H9 (cell line): Measurements from ENCODE around the gene YEATS2. TPM values are rescaled to one million over a fixed set of nuclear protein-coding genes. Genes with fewer than 3 reads are reported as not detected.

ENCODE experiments used
- DNase-seq: peaks from one replicate; pipeline ENCODE4 v3.0.0-alpha.2; 2017
- H2AFZ ChIP-seq: one replicate; pipeline ENCODE4 v1.6.1; 2013; ENCODE audit warnings: mild to moderate bottlenecking, low read length, control low read depth, moderate library complexity
- H2AK5ac ChIP-seq: 2 replicates; pipeline ENCODE4 v1.6.1; 2013; ENCODE audit warnings: low read length, control low read depth, mixed read lengths; ENCODE audit not compliant: insufficient read length
- H2BK120ac ChIP-seq: one replicate; pipeline ENCODE4 v1.6.1; 2013; ENCODE audit warnings: low read depth, mild to moderate bottlenecking, low read length, control low read depth, inconsistent platforms; ENCODE audit not compliant: poor library complexity, severe bottlenecking
- H2BK12ac ChIP-seq: 2 replicates; pipeline ENCODE4 v1.6.1; 2013; ENCODE audit warnings: low read length, control low read depth, mixed read lengths, low read depth; ENCODE audit not compliant: insufficient read length
- H2BK15ac ChIP-seq: 2 replicates; pipeline ENCODE4 v1.6.1; 2013; ENCODE audit warnings: low read depth, low read length, control low read depth
- H2BK20ac ChIP-seq: one replicate; pipeline ENCODE4 v1.6.1; 2013; ENCODE audit warnings: low read depth, mild to moderate bottlenecking, low read length, control low read depth, inconsistent platforms; ENCODE audit not compliant: poor library complexity, severe bottlenecking
- H2BK5ac ChIP-seq: 2 replicates; pipeline ENCODE4 v1.6.1; 2013; ENCODE audit warnings: low read length, control low read depth, mixed read lengths; ENCODE audit not compliant: insufficient read length
- H3K14ac ChIP-seq: 2 replicates; pipeline ENCODE4 v1.6.1; 2013; ENCODE audit warnings: low read length, control low read depth; ENCODE audit not compliant: insufficient read depth
- H3K18ac ChIP-seq: 2 replicates; pipeline ENCODE4 v1.6.1; 2013; ENCODE audit warnings: low read depth, mild to moderate bottlenecking, mixed read lengths, low read length, control low read depth; ENCODE audit not compliant: insufficient read length
- H3K23ac ChIP-seq: 2 replicates; pipeline ENCODE4 v1.6.1; 2013; ENCODE audit warnings: low read length, control low read depth, mixed read lengths, low read depth; ENCODE audit not compliant: insufficient read length
- H3K23me2 ChIP-seq: 2 replicates; pipeline ENCODE4 v1.6.1; 2013; ENCODE audit warnings: low read depth, mild to moderate bottlenecking, mixed read lengths, low read length, control low read depth; ENCODE audit not compliant: insufficient read length, poor library complexity, severe bottlenecking
- H3K27ac ChIP-seq: 2 replicates; pipeline ENCODE4 v1.5.1; 2013; ENCODE audit warnings: low read length, control low read depth, mixed read lengths, low read depth; ENCODE audit not compliant: insufficient read length
- H3K27me3 ChIP-seq: 2 replicates; pipeline ENCODE4 v1.6.1; 2013; ENCODE audit warnings: low read length, control low read depth, inconsistent platforms; ENCODE audit not compliant: insufficient read depth
- H3K4ac ChIP-seq: 2 replicates; pipeline ENCODE4 v1.6.1; 2013; ENCODE audit warnings: low read depth, mild to moderate bottlenecking, control low read depth, inconsistent platforms, low read length, moderate library complexity
- H3K4me1 ChIP-seq: 2 replicates; pipeline ENCODE4 v1.6.1; 2013; ENCODE audit warnings: low read length, control low read depth, inconsistent platforms; ENCODE audit not compliant: insufficient read depth
- H3K4me2 ChIP-seq: 2 replicates; pipeline ENCODE4 v1.6.1; 2013; ENCODE audit warnings: low read length, control low read depth, mixed read lengths; ENCODE audit not compliant: insufficient read length, insufficient read depth
- H3K56ac ChIP-seq: 2 replicates; pipeline ENCODE4 v1.6.1; 2013; ENCODE audit warnings: low read depth, mild to moderate bottlenecking, mixed read lengths, low read length, control low read depth; ENCODE audit not compliant: insufficient read length
- H3K79me1 ChIP-seq: 2 replicates; pipeline ENCODE4 v1.6.1; 2013; ENCODE audit warnings: low read depth, mild to moderate bottlenecking, moderate library complexity, low read length, control low read depth, inconsistent platforms; ENCODE audit not compliant: insufficient read depth, poor library complexity, severe bottlenecking
- H3K79me2 ChIP-seq: 2 replicates; pipeline ENCODE4 v1.6.1; 2013; ENCODE audit warnings: low read length, control low read depth, inconsistent platforms; ENCODE audit not compliant: insufficient read depth
- H3K9ac ChIP-seq: 2 replicates; pipeline ENCODE4 v1.6.1; 2013; ENCODE audit warnings: low read length, control low read depth, mixed read lengths; ENCODE audit not compliant: insufficient read length; ENCODE audit errors: extremely low read depth
- H3K9me3 ChIP-seq: one replicate; pipeline ENCODE4 v1.6.1; 2013; ENCODE audit warnings: low read depth, low read length, inconsistent platforms; ENCODE audit not compliant: control insufficient read depth
- H3T11ph ChIP-seq: one replicate; pipeline ENCODE4 v1.6.1; 2013; ENCODE audit warnings: mild to moderate bottlenecking, low read length, control low read depth, inconsistent platforms
- H4K20me1 ChIP-seq: one replicate; pipeline ENCODE4 v1.6.1; 2013; ENCODE audit not compliant: control insufficient read depth, insufficient read length, insufficient read depth
- H4K5ac ChIP-seq: 2 replicates; pipeline ENCODE4 v1.6.1; 2013; ENCODE audit warnings: low read depth, mild to moderate bottlenecking, mixed read lengths, low read length, control low read depth; ENCODE audit not compliant: insufficient read length
- H4K8ac ChIP-seq: replicated peaks from 2 replicates; pipeline ENCODE4 v1.6.1; 2013; ENCODE audit warnings: low read length, control low read depth, mixed read lengths, low read depth; ENCODE audit not compliant: insufficient read length
- H4K91ac ChIP-seq: 2 replicates; pipeline ENCODE4 v1.6.1; 2013; ENCODE audit warnings: low read depth, mild to moderate bottlenecking, moderate library complexity, mixed read lengths, low read length, control low read depth; ENCODE audit not compliant: insufficient read length
- H3K27ac Mint-ChIP-seq, 3 experiments: 2 replicates in 2 of 3; 3 replicates in 1 of 3; pipeline ENCODE4 v1.8.0; 2020 to 2021; ENCODE audit warnings: mixed read lengths in 3 of 3, mild to moderate bottlenecking in 1 of 3, moderate library complexity in 1 of 3
- H3K27me3 Mint-ChIP-seq: 2 replicates; pipeline ENCODE4 v1.8.0; 2021; ENCODE audit warnings: low read depth, mild to moderate bottlenecking, moderate library complexity, mixed read lengths
- H3K36me3 Mint-ChIP-seq, 3 experiments: 2 replicates in 2 of 3; 3 replicates in 1 of 3; pipeline ENCODE4 v1.8.0; 2020 to 2021; ENCODE audit warnings: low read depth in 3 of 3, mixed read lengths in 3 of 3; ENCODE audit not compliant: insufficient read depth in 1 of 3
- H3K4me1 Mint-ChIP-seq, 2 experiments: 2 replicates each; pipeline ENCODE4 v1.8.0; 2020; ENCODE audit warnings: mixed read lengths in 2 of 2
- H3K4me3 Mint-ChIP-seq, 2 experiments: 2 replicates in 1 of 2; 3 replicates in 1 of 2; pipeline ENCODE4 v1.8.0; 2020 to 2021; ENCODE audit warnings: mild to moderate bottlenecking in 2 of 2, mixed read lengths in 2 of 2, moderate library complexity in 1 of 2
- H3K9me3 Mint-ChIP-seq, 2 experiments: 2 replicates in 1 of 2; 3 replicates in 1 of 2; pipeline ENCODE4 v1.8.0; 2020; ENCODE audit warnings: mild to moderate bottlenecking in 2 of 2, mixed read lengths in 2 of 2, moderate library complexity in 1 of 2
- CTCF ChIP-seq: fragments of 200-600 bp; sonication (generic); conservative IDR thresholded peaks from 3 replicates; pipeline ENCODE4 v1.8.0; 2021; ENCODE audit warnings: antibody characterized with exemption, mild to moderate bottlenecking
- WGBS: extraction: QIAGEN DNeasy Blood & Tissue Kit; methylation state at CpG from one replicate; pipeline ENCODE4 v1.1.7; 2013; ENCODE audit warnings: missing lambda C conversion rate, low lambda C conversion rate, mixed read lengths; ENCODE audit not compliant: insufficient read length; ENCODE audit errors: extremely low coverage; 5-methylcytosine and 5-hydroxymethylcytosine counted together
- total RNA-seq: library from RNA; stranded (reverse); gene quantifications from 2 replicates; pipeline ENCODE4 v1.2.1, GENCODE V29; 2021

YEATS2 gene
- total RNA-seq, 1 experiment from 2014 or later, result 40.3 TPM

- no peak overlapping the region for H3K4me2 ChIP-seq
- no peak overlapping the region for H3K4ac ChIP-seq
- H2AFZ ChIP-seq, result no peak overlapping the region
- H4K20me1 ChIP-seq, result no peaks in the 10 kb centered on the region
- H3K27ac ChIP-seq, result no peak overlapping the region
- H2BK15ac ChIP-seq, result no peak overlapping the region
- no peak overlapping the region for H2BK20ac ChIP-seq
- H3K23me2 ChIP-seq, result no peaks in the 10 kb centered on the region
- no peaks in the 10 kb centered on the region for H3K79me2 ChIP-seq
- no peak overlapping the region for H4K5ac ChIP-seq
- H2BK120ac ChIP-seq, result no peak overlapping the region
- H4K91ac ChIP-seq, result no peak overlapping the region
- DNase-seq, result no peak
- H3K23ac ChIP-seq, result no peak overlapping the region
- H3K14ac ChIP-seq, result no peak overlapping the region
- H3K56ac ChIP-seq, result no peak overlapping the region
- H3K9me3 ChIP-seq, result no peaks in the 10 kb centered on the region
- no peak overlapping the region for H2BK12ac ChIP-seq
- no peak overlapping the region for H4K8ac ChIP-seq
- H3K27me3 Mint-ChIP-seq, result no peaks in the 10 kb centered on the region
- H2BK5ac ChIP-seq, result no peak overlapping the region
- no peak for TF ChIP-seq CTCF
- no peaks in the 10 kb centered on the region for H3K9me3 Mint-ChIP-seq
- H3K9ac ChIP-seq, result no peak overlapping the region
- no peak overlapping the region for H3K27ac Mint-ChIP-seq
- peaks cover 8 to 64% (median 54%) of the 10 kb centered on the region in 3 experiments; a peak in 6 of 7 replicates for H3K36me3 Mint-ChIP-seq
- H3K79me1 ChIP-seq, result no peaks in the 10 kb centered on the region
- no peaks in the 10 kb centered on the region for H3K4me1 ChIP-seq
- no peak overlapping the region for H3K18ac ChIP-seq
- H3K4me1 Mint-ChIP-seq, result no peaks in the 10 kb centered on the region
- WGBS, result no CpG with 5 or more reads among the region's 4 CpGs
- H3K27me3 ChIP-seq, result no peaks in the 10 kb centered on the region
- no peak overlapping the region for H3K4me3 Mint-ChIP-seq
- H2AK5ac ChIP-seq, result no peak overlapping the region
- no peak overlapping the region for H3T11ph ChIP-seq
Measured at GRCh38 chr3:183839751-183840150, 142.2 kb downstream of the YEATS2 start.
